WERI-Rb-1 (cell line): ENCODE results near the gene DHRS7B.
"Not testable (repeated sequence)": the region's sequence is repeated elsewhere in the genome, so short reads cannot be mapped to it uniquely, and the experiment has no call there.

ENCODE experiments used
- DNase-seq: peaks from one replicate; pipeline ENCODE4 v3.0.0-alpha.2; 2020
- H3K27ac ChIP-seq: fragments of 250-450 bp; sonication (Bioruptor Pico); 2 replicates; pipeline ENCODE4 v1.5.1; 2020; ENCODE audit warnings: mild to moderate bottlenecking, moderate library complexity
- H3K27me3 ChIP-seq: fragments of 250-450 bp; sonication (Bioruptor Pico); 2 replicates; pipeline ENCODE4 v1.5.1; 2021; ENCODE audit warnings: mild to moderate bottlenecking, low read depth, moderate library complexity; ENCODE audit not compliant: insufficient read depth, severe bottlenecking
- H3K36me3 ChIP-seq: fragments of 250-450 bp; sonication (Bioruptor Pico); 2 replicates; pipeline ENCODE4 v1.5.1; 2020; ENCODE audit warnings: mild to moderate bottlenecking, moderate library complexity
- H3K4me3 ChIP-seq: 2 replicates; pipeline ENCODE4 v1.5.1; 2011; ENCODE audit warnings: low read depth, mild to moderate bottlenecking, control low read depth, low read length
- H3K9me3 ChIP-seq: fragments of 250-450 bp; sonication (Bioruptor Pico); 2 replicates; pipeline ENCODE4 v1.5.1; 2021; ENCODE audit warnings: mild to moderate bottlenecking, moderate library complexity; ENCODE audit not compliant: severe bottlenecking
- TF ChIP-seq, protein P1 (sequence below): IDR thresholded peaks from 2 replicates; pipeline ENCODE4 v1.5.1; 2011; ENCODE audit warnings: low read depth, mild to moderate bottlenecking, control low read depth, inconsistent platforms, low read length

DHRS7B gene

DNA sequence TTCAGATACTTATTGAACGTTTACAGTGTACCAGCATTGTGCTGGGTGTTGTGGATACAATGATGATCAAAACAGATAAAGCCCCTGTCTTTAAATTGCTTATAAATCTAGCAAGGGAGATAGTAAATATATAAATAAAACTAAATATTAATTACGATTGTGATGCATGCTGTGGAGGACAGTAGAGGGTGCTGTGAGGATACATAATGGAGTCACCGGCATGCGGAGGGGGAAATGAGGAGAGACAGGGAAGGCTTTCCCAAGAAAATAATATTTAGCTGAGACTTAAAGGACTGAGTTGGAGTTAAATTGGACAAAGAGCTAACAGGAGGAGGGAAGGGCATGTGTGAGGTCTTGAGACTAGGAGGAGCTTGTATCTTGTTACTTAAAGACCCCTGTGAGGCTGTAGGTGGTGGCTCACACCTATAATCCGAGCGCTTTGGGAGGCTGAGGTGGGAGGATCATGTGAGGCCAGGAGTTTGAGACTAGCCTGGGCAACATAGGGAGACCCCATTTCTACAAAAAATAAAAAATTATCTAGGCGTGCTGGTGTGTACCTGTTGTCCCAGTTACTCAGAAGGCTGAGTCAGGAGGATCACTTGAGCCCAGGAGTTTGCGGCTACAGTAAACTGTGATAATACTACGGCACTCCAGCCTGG is 2.4 kb downstream of the DHRS7B start:
- Histone ChIP-seq H3K9me3 (no peaks in the 10 kb centered on the region), H3K36me3 (no peaks in the 10 kb centered on the region), H3K27ac (no peak overlapping the region), H3K4me3 (no peak overlapping the region), H3K27me3 (no peaks in the 10 kb centered on the region)
- TF ChIP-seq, protein P1, sequence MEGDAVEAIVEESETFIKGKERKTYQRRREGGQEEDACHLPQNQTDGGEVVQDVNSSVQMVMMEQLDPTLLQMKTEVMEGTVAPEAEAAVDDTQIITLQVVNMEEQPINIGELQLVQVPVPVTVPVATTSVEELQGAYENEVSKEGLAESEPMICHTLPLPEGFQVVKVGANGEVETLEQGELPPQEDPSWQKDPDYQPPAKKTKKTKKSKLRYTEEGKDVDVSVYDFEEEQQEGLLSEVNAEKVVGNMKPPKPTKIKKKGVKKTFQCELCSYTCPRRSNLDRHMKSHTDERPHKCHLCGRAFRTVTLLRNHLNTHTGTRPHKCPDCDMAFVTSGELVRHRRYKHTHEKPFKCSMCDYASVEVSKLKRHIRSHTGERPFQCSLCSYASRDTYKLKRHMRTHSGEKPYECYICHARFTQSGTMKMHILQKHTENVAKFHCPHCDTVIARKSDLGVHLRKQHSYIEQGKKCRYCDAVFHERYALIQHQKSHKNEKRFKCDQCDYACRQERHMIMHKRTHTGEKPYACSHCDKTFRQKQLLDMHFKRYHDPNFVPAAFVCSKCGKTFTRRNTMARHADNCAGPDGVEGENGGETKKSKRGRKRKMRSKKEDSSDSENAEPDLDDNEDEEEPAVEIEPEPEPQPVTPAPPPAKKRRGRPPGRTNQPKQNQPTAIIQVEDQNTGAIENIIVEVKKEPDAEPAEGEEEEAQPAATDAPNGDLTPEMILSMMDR: peak; percentile 42; the same call in 1 of the 2 replicates
- DNase-seq: peak; percentile 36

DNA sequence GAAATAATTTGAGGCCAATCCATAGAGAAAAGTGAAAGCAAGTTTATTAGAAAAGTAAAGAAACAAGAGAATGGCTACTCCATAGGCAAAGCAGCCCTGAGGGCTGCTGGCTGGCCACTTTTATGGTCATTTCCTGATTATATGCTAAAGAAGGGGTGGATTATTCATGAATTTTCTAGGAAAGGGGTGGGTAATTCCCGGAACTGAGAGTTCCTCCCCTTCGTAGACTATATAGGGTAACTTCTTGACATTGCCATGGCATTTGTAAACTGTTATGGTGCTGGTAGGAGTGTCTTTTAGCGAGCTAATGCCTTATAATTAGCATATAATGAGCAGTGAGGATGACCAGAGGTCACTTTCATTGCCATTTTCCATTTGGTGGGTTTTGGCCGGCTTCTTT is 4.4 kb downstream of the DHRS7B start:
- no peaks in the 10 kb centered on the region for H3K36me3 ChIP-seq
- H3K4me3 ChIP-seq: no peak overlapping the region
- TF ChIP-seq, protein P1: no peak
- peaks cover 5% of the 10 kb centered on the region for H3K9me3 ChIP-seq
- DNase-seq: no peak
- H3K27me3 ChIP-seq: no peaks in the 10 kb centered on the region
- no peak overlapping the region for H3K27ac ChIP-seq

DNA sequence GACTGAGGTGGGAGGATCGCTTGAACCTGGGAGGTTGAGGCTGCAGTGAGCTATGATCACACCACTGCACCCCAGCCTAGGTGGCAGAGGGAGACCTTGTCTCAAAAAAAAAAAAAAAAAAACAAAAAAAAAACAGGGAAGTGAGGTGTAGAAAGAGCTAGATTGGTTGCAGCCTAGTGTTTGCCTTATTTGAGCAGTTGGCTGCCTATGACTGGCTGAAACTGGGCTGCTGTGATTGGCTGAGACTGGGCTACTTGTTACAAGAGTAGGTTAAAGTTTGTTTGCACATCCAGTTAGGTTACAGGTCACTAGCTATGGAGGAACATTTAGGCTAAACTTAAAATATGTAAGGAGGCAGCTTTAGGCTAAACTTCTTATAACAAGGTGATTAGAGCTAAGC is 5.7 kb downstream of the DHRS7B start:
- Histone ChIP-seq H3K9me3 (peaks cover 6% of the 10 kb centered on the region), H3K27me3 (no peaks in the 10 kb centered on the region), H3K27ac (no peak overlapping the region), H3K36me3 (no peaks in the 10 kb centered on the region), H3K4me3 (no peak overlapping the region)
- DNase-seq: no peak
- TF ChIP-seq, protein P1: no peak

DNA sequence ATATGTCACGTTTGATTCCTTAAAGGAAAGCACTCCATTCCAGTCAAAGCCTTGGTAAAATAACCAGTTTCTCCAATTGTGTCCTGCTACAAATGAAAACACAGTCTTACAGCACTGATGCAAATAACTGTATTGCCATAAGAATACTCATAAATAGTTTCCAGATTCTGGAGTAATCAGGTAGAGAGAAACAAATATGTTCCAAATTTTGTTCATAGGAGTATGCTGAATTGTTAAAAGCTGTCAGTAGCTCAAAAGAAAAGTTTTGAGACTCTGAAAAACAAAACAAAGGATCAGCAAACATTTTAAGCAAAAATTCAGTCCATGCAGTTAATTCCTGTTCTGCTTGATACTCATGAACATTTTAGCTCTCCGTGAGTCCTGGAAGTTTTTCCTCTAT is 7.8 kb downstream of the DHRS7B start:
- H3K27me3 ChIP-seq: no peaks in the 10 kb centered on the region
- H3K27ac ChIP-seq: no peak overlapping the region
- H3K36me3 ChIP-seq: no peaks in the 10 kb centered on the region
- no peak overlapping the region for H3K4me3 ChIP-seq
- TF ChIP-seq, protein P1: no peak
- DNase-seq: no peak
- H3K9me3 ChIP-seq: peaks cover 9% of the 10 kb centered on the region

DNA sequence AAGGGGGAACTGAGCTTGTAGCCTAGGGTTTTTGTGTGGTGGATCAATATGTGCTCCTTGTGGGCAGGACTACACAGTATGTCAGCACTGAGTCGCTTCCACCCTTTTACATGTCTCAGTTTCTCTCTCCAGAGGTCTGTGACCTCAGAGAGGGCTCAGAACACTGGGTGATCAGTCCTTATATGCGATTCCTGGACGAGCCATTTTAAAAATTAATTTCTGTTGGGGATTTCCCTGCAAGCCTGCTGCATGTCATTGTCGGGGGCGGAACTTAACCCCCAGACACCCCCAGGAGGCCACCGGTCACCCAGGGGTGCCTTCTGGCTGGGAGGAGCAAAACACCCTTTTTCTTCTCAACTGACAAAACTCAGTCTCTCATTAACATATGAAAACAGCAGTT is 14.1 kb downstream of the DHRS7B start:
- Histone ChIP-seq H3K9me3 (peaks cover 5% of the 10 kb centered on the region), H3K36me3 (no peaks in the 10 kb centered on the region), H3K27ac (no peak overlapping the region), H3K27me3 (no peaks in the 10 kb centered on the region), H3K4me3 (no peak overlapping the region)
- TF ChIP-seq, protein P1: no peak
- no peak for DNase-seq

DNA sequence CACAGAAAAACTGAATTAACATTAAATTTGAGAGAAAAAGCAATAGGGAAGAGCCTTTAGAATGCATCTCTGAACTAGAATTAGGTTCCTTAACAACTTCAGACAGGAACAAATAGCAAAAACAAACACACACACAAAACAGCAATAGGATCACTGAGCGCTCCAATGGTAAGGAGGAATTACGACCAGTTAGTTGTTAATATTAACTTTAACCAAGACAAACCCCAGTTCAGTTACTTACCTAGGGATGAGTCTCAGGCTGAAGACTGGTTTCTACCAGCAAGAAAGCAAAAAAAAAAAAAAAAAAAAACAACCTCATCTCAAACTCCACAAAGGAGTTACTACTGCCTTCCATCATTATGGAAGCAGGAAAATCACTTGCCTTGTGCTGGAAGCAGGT is 14.6 kb downstream of the DHRS7B start:
- peaks cover 5% of the 10 kb centered on the region for H3K9me3 ChIP-seq
- DNase-seq: no peak
- no peaks in the 10 kb centered on the region for H3K27me3 ChIP-seq
- TF ChIP-seq, protein P1: no peak
- H3K4me3 ChIP-seq: no peak overlapping the region
- H3K27ac ChIP-seq: no peak overlapping the region
- no peaks in the 10 kb centered on the region for H3K36me3 ChIP-seq

DNA sequence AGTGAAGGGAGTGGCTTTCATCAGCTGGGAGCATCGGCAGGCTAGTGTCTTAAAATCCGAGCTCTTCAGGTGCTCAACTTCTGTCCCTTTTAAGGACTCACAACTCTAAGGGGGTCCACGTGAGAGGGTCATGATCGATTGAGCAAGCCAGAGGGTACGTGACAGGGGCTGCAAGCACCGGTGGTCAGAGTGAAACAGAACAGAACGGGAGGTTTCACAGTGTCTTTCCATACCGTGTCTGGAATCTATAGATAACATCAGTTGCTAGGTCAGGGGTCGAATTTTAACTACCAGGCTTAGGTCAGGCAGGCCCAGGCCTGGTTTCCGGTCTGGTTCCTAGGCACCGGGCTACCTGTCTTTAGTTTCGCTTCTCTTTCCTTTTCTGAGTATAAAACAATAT is 15.3 kb downstream of the DHRS7B start:
- not testable (repeated sequence) for H3K9me3 ChIP-seq, H3K27me3 ChIP-seq, H3K4me3 ChIP-seq, H3K27ac ChIP-seq, H3K36me3 ChIP-seq, DNase-seq
